Bronchial epithelial cell (primary cell): ENCODE data around the gene CCDC12. TPM values are rescaled to one million over a fixed set of nuclear protein-coding genes. Genes with fewer than 3 reads are reported as not detected.

Experiments
- DNase-seq: peaks from one replicate; pipeline ENCODE4 v3.0.0-alpha.2; 2010; ENCODE audit warnings: low read depth
- FAIRE-seq: peaks from 2 replicates; lab custom pipeline; 2011; peaks lifted over from hg19 to GRCh38; lab: Jason Lieb, UNC
- H3K27me3 ChIP-seq: 2 replicates; pipeline ENCODE4 v1.5.1; 2011; ENCODE audit warnings: low read length; ENCODE audit not compliant: control insufficient read depth, insufficient read depth
- H3K36me3 ChIP-seq: 2 replicates; pipeline ENCODE4 v1.5.1; 2011; ENCODE audit warnings: low read length; ENCODE audit not compliant: control insufficient read depth, insufficient read depth
- H3K4me3 ChIP-seq: 2 replicates; pipeline ENCODE4 v1.5.1; 2011; ENCODE audit warnings: mild to moderate bottlenecking, low read depth, low read length, control low read depth
- total RNA-seq: library from RNA; depleted of rRNA; stranded (reverse); fragments of >200 nt; gene quantifications from 2 replicates; pipeline ENCODE4 v1.2.1, GENCODE V29; 2014
- TF ChIP-seq, protein P1 (sequence below): IDR thresholded peaks from 2 replicates; pipeline ENCODE4 v1.5.1; 2011; ENCODE audit warnings: mild to moderate bottlenecking, moderate library complexity, low read length, control low read depth, inconsistent platforms; ENCODE audit not compliant: insufficient read depth, severe bottlenecking

CCDC12 gene
- total RNA-seq, 1 donor from 2014 or later = 39.2 TPM

DNA sequence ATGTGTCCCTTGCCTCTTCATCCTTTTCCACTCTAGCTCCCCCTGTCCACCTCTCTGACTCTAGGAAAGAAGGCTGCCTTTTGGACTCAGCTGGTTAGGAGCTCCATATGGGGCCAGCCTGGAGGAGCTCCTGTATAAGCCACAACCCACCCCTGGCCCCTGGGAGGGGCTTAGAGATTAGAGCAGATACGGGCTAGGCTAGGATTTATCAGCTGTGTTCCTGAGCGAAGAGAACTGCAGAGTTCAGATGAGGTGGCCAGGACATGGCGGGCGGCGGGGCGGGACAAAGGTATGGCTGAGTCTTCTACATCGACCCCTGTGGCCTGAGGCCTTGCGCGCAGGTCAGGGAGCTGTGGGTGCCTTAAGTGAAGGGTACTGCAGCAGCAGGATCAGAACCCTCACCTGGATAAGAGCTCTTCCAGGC lies 10.8 kb upstream of the CCDC12 start:
- Histone ChIP-seq H3K4me3 (no peak overlapping the region), H3K27me3 (no peaks in the 10 kb centered on the region), H3K36me3 (peaks cover 20% of the 10 kb centered on the region)
- FAIRE-seq (no peak), DNase-seq (no peak)
- TF ChIP-seq, protein P1, sequence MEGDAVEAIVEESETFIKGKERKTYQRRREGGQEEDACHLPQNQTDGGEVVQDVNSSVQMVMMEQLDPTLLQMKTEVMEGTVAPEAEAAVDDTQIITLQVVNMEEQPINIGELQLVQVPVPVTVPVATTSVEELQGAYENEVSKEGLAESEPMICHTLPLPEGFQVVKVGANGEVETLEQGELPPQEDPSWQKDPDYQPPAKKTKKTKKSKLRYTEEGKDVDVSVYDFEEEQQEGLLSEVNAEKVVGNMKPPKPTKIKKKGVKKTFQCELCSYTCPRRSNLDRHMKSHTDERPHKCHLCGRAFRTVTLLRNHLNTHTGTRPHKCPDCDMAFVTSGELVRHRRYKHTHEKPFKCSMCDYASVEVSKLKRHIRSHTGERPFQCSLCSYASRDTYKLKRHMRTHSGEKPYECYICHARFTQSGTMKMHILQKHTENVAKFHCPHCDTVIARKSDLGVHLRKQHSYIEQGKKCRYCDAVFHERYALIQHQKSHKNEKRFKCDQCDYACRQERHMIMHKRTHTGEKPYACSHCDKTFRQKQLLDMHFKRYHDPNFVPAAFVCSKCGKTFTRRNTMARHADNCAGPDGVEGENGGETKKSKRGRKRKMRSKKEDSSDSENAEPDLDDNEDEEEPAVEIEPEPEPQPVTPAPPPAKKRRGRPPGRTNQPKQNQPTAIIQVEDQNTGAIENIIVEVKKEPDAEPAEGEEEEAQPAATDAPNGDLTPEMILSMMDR = no peak

DNA sequence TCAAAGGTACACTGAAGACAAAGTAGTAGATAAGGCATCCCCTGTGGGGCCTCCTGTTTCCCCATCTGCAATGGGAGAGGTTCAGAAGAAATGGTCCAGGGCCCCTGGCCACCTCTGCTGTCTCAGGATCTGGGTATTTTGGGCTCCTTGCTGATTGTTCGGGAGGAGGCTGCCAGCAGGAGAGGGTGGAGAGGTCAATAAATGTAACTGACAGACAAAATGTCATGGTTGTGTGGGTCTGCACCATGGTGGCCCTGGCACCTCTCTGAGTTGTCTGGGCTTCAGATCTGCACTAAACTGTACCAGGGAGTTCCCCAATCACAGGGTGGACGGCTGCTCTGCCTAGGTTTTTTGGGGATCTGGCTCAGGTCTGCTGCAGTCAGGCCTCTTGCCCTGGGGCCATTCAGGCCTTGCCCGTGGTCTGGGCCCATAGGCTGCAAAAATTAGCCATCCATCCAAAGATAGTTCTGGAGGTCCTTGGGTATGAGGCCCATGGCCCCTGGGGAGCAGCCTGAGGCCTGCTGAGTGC lies 10.3 kb upstream of the CCDC12 start:
- TF ChIP-seq, protein P1 = no peak
- Histone ChIP-seq H3K4me3 (no peak overlapping the region), H3K36me3 (peaks cover 17% of the 10 kb centered on the region), H3K27me3 (no peaks in the 10 kb centered on the region)
- FAIRE-seq (no peak), DNase-seq (no peak)

DNA sequence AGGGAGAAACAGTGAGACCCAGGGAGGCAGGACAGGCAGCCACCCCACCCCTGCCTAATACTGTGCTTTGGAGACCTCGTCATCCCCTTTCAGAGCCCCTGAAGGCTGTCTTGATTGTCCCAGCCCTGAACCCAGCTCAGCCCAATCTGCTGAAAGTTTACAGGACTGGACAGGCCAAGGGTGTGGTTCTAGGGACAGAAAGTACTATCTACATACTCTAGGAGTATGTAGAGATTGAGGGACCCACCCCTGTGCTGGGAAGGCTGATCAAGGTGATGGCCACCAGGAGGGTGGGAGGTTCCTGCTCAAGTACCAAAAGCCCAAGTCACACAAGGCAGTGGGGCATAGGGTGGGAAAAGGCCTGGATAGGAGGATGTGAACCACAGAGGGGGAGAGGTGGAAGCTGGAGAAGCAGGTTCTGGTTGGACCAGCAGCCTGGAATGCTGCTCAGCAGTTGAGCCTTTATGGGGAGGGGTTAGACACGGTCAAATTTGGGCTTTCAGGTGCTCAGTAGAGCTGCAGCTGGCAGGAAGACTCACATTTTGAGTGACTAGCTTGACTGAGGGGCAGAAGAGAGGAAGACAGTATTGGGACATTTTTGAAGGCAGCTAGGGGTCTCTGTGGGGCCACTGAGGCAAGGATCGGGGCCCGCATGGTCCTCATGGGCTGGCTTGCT lies 9.6 kb upstream of the CCDC12 start:
- peak; percentile 25 for DNase-seq
- FAIRE-seq = no peak
- TF ChIP-seq, protein P1 = no peak
- Histone ChIP-seq H3K4me3 (no peak overlapping the region), H3K27me3 (no peaks in the 10 kb centered on the region), H3K36me3 (peaks cover 14% of the 10 kb centered on the region)

DNA sequence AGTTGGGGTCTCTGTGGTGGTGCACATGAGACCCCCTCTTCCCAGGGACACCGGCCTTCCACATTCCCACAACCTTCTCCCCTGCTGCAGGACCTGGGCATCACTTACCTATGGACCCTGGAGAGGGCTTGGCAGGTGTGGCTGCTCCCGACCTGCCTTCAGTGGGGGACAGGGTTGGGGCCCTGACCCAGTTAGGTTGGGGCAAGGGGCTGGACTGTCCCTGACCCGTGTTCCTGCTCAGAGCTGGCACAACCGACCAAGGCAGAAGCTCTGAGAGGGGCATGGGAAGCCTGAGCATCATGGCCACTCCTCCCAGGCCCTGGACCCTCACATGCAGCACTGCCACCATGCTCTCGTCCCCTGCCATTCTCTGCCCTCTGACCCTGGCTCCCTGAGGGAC lies 9.0 kb upstream of the CCDC12 start:
- Histone ChIP-seq H3K4me3 (no peak overlapping the region), H3K27me3 (no peaks in the 10 kb centered on the region), H3K36me3 (peaks cover 13% of the 10 kb centered on the region)
- TF ChIP-seq, protein P1 = no peak
- no peak for FAIRE-seq
- DNase-seq = no peak

DNA sequence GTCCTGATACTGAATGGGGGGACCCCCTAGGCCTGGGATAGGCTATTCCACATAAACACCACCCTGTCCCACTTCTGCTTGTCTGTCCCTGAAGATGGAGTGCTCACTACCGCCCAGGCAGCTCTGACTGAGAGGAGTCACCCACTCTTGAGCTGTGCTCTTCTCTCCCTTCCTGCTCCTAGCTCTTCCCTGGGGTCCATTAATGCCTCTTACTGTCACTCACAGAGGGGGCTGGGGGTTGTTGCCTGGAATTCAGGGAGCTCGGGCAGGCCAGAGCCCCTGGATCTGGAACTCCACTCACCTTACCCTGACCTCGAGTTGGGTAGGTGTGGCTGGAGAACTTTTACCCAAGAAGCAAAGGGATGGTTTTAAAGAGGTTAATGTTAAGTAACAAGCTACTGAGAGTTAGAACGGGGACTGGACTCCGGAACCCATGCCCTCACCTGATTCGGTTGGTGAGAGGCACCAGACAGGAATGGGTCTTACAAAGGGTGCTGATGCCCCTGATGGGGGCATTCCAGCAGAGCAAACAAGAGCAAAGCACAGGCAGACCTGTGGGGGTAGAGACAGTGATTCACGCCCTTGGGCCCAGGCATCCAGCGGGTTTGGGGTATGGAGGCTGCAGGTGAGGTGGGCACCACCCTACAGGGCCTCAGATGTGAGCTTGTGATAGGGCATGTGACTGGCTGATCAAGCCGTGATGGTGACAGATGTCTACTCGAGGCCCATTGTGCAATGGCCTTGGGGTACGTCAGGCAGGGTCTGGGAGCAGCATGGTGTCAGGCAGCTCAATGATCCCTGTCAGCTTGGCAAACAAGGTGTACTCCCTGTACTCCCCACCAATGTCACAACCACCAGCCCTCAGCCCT lies 8.3 kb upstream of the CCDC12 start:
- no peak for FAIRE-seq
- peaks cover 7% of the 10 kb centered on the region for H3K36me3 ChIP-seq
- H3K4me3 ChIP-seq = no peak overlapping the region
- TF ChIP-seq, protein P1 = no peak
- H3K27me3 ChIP-seq = no peaks in the 10 kb centered on the region
- DNase-seq = no peak
